ENCODE results near the gene RCL1.

Gene RCL1

GRCh38 chr9:4799033-4799430, 6.3 kb downstream of the RCL1 start:
- H3K36me3 ChIP-seq (ENCODE audit: insufficient read depth, low read length): peaks cover 18% of the 10 kb centered on the region
- no peaks in the 10 kb centered on the region for H3K9me2 ChIP-seq (ENCODE audit: low read depth, low read length)
- H3F3A ChIP-seq (ENCODE audit: insufficient read depth, low read length): no peaks in the 10 kb centered on the region
- H3K9me3 ChIP-seq (ENCODE audit: low read length): no peaks in the 10 kb centered on the region
- H3K4me1 ChIP-seq (ENCODE audit: insufficient read depth, low read length, severe bottlenecking): peaks cover 27% of the 10 kb centered on the region
- no peaks in the 10 kb centered on the region for H4K20me1 ChIP-seq (ENCODE audit: insufficient read depth, low read length)
- TF ChIP-seq EZH2 (IDR thresholded peaks at IDR 0.05; ENCODE audit: borderline replicate concordance, low read length) (no peak), CTCF (IDR thresholded peaks at IDR 0.05; ENCODE audit: low read length) (no peak)
- H3K4me3 ChIP-seq (ENCODE audit: low read depth, low read length, poor library complexity, severe bottlenecking): no peak overlapping the region
- no peak overlapping the region for H3K9ac ChIP-seq (ENCODE audit: low read length)
- no peaks in the 10 kb centered on the region for H3K27me3 ChIP-seq (ENCODE audit: insufficient read depth, low read length)
- H2AFZ ChIP-seq (ENCODE audit: low read length): no peak overlapping the region
- H3K4me2 ChIP-seq (ENCODE audit: low read length): no peak overlapping the region
- H3K79me2 ChIP-seq (ENCODE audit: insufficient read depth, low read length): peaks cover 95% of the 10 kb centered on the region
- H3K27ac ChIP-seq (ENCODE audit: low read depth, low read length, poor library complexity, severe bottlenecking): no peak overlapping the region

- H2AFZ ChIP-seq (ENCODE audit: low read length): no peak overlapping the region
- no peak overlapping the region for H3K4me2 ChIP-seq (ENCODE audit: low read length)
- no peak overlapping the region for H3K9ac ChIP-seq (ENCODE audit: low read length)
- peaks cover 20% of the 10 kb centered on the region for H3K4me1 ChIP-seq (ENCODE audit: insufficient read depth, low read length, severe bottlenecking)
- H3K9me2 ChIP-seq (ENCODE audit: low read depth, low read length): no peaks in the 10 kb centered on the region
- no peaks in the 10 kb centered on the region for H3K27me3 ChIP-seq (ENCODE audit: insufficient read depth, low read length)
- H3K79me2 ChIP-seq (ENCODE audit: insufficient read depth, low read length): peaks cover 94% of the 10 kb centered on the region
- no peaks in the 10 kb centered on the region for H3K9me3 ChIP-seq (ENCODE audit: low read length)
- H3K36me3 ChIP-seq (ENCODE audit: insufficient read depth, low read length): peaks cover 25% of the 10 kb centered on the region
- no peaks in the 10 kb centered on the region for H4K20me1 ChIP-seq (ENCODE audit: insufficient read depth, low read length)
- H3K4me3 ChIP-seq (ENCODE audit: low read depth, low read length, poor library complexity, severe bottlenecking): no peak overlapping the region
- no peaks in the 10 kb centered on the region for H3F3A ChIP-seq (ENCODE audit: insufficient read depth, low read length)
- no peak overlapping the region for H3K27ac ChIP-seq (ENCODE audit: low read depth, low read length, poor library complexity, severe bottlenecking)
- TF ChIP-seq CTCF (IDR thresholded peaks at IDR 0.05; ENCODE audit: low read length): no peak
Measured at GRCh38 chr9:4799775-4800174, 7.0 kb downstream of the RCL1 start.

GRCh38 chr9:4801156-4801555, 8.4 kb downstream of the RCL1 start:
- Histone ChIP-seq H3K79me2 (ENCODE audit: insufficient read depth, low read length) (peaks cover 94% of the 10 kb centered on the region), H3F3A (ENCODE audit: insufficient read depth, low read length) (no peaks in the 10 kb centered on the region), H3K4me2 (ENCODE audit: low read length) (no peak overlapping the region), H3K27me3 (ENCODE audit: insufficient read depth, low read length) (no peaks in the 10 kb centered on the region), H2AFZ (ENCODE audit: low read length) (no peak overlapping the region), H3K9me2 (ENCODE audit: low read depth, low read length) (no peaks in the 10 kb centered on the region), H3K36me3 (ENCODE audit: insufficient read depth, low read length) (peaks cover 26% of the 10 kb centered on the region), H3K27ac (ENCODE audit: low read depth, low read length, poor library complexity, severe bottlenecking) (no peak overlapping the region), H4K20me1 (ENCODE audit: insufficient read depth, low read length) (no peaks in the 10 kb centered on the region), H3K9me3 (ENCODE audit: low read length) (no peaks in the 10 kb centered on the region), H3K4me3 (ENCODE audit: low read depth, low read length, poor library complexity, severe bottlenecking) (no peak overlapping the region), H3K4me1 (ENCODE audit: insufficient read depth, low read length, severe bottlenecking) (peaks cover 17% of the 10 kb centered on the region), H3K9ac (ENCODE audit: low read length) (no peak overlapping the region)
- TF ChIP-seq EZH2 (IDR thresholded peaks at IDR 0.05; ENCODE audit: borderline replicate concordance, low read length) (no peak), CTCF (IDR thresholded peaks at IDR 0.05; ENCODE audit: low read length) (no peak)
